Measurements from ENCODE around the gene NFKBIE. TPM values are rescaled to one million over a fixed set of nuclear protein-coding genes. Genes with fewer than 3 reads are reported as not detected.

Gene NFKBIE
- total RNA-seq, 4 donors from 2014 or later = 5.1 to 16.9 (median 13.2) TPM

DNA sequence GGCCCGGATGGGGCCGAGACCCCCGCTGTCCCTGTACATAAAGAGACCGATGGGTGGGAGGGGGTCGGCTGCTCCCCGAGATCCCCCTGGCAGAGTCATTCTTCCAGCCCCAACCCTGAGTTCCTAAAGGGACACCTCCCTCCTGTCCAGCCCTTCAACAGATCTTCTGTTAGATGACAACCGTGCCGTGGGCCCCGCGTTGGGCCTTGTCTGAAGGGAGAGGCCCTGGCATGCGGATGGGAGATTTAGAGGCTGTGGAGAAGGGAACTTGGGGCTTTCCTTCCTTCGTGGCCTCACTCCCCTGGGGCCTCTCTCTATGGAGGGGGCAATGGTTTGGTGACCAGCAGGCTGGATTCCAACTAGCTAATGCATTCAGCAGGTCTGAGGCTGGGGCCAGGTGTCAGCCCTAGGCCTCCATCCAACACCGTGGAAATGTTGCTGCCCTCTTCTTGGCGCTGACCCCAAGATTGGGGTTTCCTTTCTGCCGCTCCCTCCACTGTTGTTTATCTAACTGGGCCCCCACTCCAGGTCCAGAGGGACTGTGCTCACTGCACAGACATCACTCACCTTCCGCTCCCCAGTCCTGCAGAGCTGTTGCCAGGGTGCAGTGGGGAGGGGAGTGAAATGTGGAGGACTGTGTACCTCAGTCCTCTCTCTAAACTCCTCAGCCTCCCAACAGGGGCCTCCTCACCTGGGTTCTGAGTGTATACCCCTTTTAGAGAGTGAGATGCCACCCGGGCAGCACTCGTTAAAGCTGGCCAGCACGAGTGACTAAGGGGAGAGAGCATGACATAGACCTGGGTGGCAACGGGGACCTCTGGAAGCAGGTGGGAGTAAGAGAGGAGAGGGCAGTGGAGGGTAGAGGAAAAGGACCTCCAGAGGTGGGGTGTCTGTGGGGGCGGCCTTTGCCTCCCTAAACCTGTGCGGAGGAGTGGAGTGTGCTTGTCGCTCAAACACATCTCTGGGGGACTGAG is 11.6 kb upstream of the NFKBIE start:
- H3K27me3 ChIP-seq = peaks cover 10% of the 10 kb centered on the region
- intact Hi-C loops (cut with DNase I) = no loop called here
- H3K36me3 ChIP-seq = no peaks in the 10 kb centered on the region
- H3K27ac ChIP-seq = no peak overlapping the region
- TF ChIP-seq POLR2A (IDR thresholded peaks at IDR 0.05) = no peak
- TF ChIP-seq, protein P1, sequence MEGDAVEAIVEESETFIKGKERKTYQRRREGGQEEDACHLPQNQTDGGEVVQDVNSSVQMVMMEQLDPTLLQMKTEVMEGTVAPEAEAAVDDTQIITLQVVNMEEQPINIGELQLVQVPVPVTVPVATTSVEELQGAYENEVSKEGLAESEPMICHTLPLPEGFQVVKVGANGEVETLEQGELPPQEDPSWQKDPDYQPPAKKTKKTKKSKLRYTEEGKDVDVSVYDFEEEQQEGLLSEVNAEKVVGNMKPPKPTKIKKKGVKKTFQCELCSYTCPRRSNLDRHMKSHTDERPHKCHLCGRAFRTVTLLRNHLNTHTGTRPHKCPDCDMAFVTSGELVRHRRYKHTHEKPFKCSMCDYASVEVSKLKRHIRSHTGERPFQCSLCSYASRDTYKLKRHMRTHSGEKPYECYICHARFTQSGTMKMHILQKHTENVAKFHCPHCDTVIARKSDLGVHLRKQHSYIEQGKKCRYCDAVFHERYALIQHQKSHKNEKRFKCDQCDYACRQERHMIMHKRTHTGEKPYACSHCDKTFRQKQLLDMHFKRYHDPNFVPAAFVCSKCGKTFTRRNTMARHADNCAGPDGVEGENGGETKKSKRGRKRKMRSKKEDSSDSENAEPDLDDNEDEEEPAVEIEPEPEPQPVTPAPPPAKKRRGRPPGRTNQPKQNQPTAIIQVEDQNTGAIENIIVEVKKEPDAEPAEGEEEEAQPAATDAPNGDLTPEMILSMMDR (IDR thresholded peaks at IDR 0.05) = no peak
- no peaks in the 10 kb centered on the region for H3K9me3 ChIP-seq
- no peak overlapping the region for H3K4me3 ChIP-seq (replicated peaks in 1 of 3)
- WGBS, 2 donors = 78% methylated on average over 12 to 23 of the region's 23 CpGs
- no peak for DNase-seq
- peaks cover 0 to 9% of the 10 kb centered on the region in 2 donors for H3K4me1 ChIP-seq

DNA sequence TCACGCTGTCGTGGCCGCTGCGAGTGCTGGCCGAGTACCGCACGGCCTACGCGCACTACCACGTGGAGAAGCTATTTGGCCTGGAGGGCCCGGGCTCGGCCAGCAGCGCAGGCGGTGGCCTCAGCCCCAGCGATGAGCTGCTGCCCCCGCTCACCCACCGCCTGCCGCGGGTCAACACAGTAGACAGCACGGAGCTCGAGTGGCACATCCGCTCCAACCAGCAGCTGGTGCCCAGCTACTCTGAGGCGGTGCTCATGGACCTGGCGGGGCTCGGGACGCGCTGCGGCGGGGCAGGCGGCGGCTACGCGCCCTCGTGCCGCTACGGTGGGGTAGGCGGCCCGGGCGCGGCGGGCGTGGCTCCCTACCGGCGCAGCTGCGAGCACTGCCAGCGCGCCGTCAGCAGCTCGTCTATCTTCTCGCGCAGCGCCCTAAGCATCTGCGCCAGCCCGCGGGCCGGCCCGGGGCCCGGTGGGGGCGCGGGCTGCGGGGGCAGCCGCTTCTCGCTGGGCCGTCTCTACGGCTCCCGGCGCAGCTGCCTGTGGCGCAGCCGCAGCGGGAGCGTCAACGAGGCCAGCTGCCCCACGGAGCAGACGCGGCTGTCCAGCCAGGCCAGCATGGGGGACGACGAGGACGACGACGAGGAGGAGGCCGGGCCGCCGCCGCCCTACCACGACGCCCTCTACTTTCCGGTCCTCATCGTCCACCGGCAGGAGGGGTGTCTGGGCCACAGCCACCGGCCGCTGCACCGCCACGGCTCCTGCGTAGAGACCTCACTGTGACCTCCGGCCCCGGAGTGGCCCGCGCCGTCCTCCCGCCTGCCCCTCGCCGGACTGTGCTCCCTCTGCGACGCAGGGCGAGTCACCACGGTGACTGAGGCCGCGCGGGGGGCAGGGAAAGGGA is 10.6 kb upstream of the NFKBIE start:
- peak; percentile 20 to 24 for DNase-seq
- no peaks in the 10 kb centered on the region for H3K9me3 ChIP-seq
- TF ChIP-seq POLR2A (IDR thresholded peaks at IDR 0.05) = no peak
- TF ChIP-seq, protein P1 (IDR thresholded peaks at IDR 0.05) = no peak
- H3K27ac ChIP-seq = no peak overlapping the region
- intact Hi-C loops (cut with DNase I) = no loop called here
- peaks cover 0 to 9% of the 10 kb centered on the region in 2 donors for H3K4me1 ChIP-seq
- peak overlapping the region in 1 of 3 donors; percentile 21 for H3K4me3 ChIP-seq (replicated peaks in 1 of 3)
- peaks cover 10% of the 10 kb centered on the region for H3K27me3 ChIP-seq
- 23% methylated on average over 16 of the region's 109 CpGs; no CpG with 5 or more reads in 1 of the 2 donors for WGBS, 2 donors
- no peaks in the 10 kb centered on the region for H3K36me3 ChIP-seq

DNA sequence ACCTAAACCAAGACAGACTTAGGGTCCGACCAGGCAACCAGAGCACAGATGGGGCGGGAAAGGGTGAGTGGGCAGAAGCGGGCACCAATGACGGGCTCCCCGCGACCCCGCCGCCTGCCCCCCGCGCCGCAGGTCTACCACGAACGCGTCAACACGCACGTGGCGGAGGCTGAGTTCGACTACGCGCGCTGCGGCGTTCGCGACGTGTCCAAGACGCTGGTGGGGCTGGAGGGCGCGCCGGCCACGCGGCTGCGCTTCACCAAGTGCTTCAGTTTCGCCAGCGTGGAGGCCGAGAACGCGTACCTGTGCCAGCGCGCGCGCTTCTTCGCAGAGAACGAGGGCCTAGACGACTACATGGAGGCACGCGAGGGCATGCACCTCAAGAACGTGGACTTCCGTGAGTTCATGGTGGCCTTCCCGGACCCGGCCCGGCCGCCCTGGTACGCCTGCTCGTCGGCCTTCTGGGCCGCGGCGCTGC is 10.0 kb upstream of the NFKBIE start:
- Histone ChIP-seq H3K4me3 (replicated peaks in 1 of 3) (no peak overlapping the region), H3K27me3 (peaks cover 10% of the 10 kb centered on the region), H3K27ac (no peak overlapping the region), H3K36me3 (no peaks in the 10 kb centered on the region), H3K9me3 (no peaks in the 10 kb centered on the region), H3K4me1 (peaks cover 0 to 12% of the 10 kb centered on the region in 2 donors)
- no peak for TF ChIP-seq POLR2A (IDR thresholded peaks at IDR 0.05)
- TF ChIP-seq, protein P1 (IDR thresholded peaks at IDR 0.05) = no peak
- 82 to 86% methylated on average over 46 to 55 of the region's 59 CpGs for WGBS, 2 donors
- intact Hi-C loops (cut with DNase I) = no loop called here
- no peak for DNase-seq

DNA sequence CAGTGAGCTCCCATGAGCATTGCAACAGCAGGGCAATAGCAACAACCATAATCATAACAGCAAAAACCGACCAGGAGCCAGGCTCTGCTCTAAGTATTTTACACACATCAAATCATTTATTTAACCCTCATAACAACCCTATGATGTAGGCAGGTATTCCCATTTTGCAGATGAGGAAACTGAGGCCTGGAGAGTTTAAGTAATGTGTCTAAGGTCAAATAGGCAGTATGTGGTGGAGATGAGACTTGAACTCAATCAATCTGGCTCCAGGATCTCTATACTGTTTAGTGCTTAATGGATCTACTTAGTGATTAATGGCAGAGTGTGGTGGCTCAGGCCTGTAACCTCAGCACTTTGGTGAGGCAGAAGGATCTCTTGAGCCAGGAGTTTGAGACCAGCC is 8.3 kb upstream of the NFKBIE start:
- no peaks in the 10 kb centered on the region for H3K36me3 ChIP-seq
- H3K9me3 ChIP-seq = no peaks in the 10 kb centered on the region
- no peak overlapping the region for H3K27ac ChIP-seq
- TF ChIP-seq, protein P1 (IDR thresholded peaks at IDR 0.05) = no peak
- TF ChIP-seq POLR2A (IDR thresholded peaks at IDR 0.05) = no peak
- intact Hi-C loops (cut with DNase I) = no loop called here
- H3K4me1 ChIP-seq = peaks cover 0 to 15% of the 10 kb centered on the region in 2 donors
- peaks cover 10% of the 10 kb centered on the region for H3K27me3 ChIP-seq
- DNase-seq = no peak
- H3K4me3 ChIP-seq (replicated peaks in 1 of 3) = no peak overlapping the region
- 72 to 89% methylated on average over 1 of the region's 1 CpG for whole genome bisulfite sequencing, 2 donors

All from thyroid gland (tissue), 4 donors.